Ureter (tissue), 1 donor: ENCODE data around the gene CTTN. TPM values are rescaled to one million over a fixed set of nuclear protein-coding genes. Genes with fewer than 3 reads are reported as not detected.

Experiments used
- DNase-seq: peaks from one replicate; pipeline ENCODE4 v3.0.0-alpha.2; 2020; ENCODE audit warnings: low spot score
- total RNA-seq: library from RNA; stranded (reverse); gene quantifications from one replicate; pipeline ENCODE4 v1.2.4, GENCODE V29; 2023
- donor health status: DM: yes; HTN: yes; CAD: no.

Gene CTTN
- total RNA-seq, 1 donor from 2014 or later, result 371 TPM

- DNase-seq, result no peak
Measured at GRCh38 chr11:70473873-70474690, 75.8 kb downstream of the CTTN start.

DNA sequence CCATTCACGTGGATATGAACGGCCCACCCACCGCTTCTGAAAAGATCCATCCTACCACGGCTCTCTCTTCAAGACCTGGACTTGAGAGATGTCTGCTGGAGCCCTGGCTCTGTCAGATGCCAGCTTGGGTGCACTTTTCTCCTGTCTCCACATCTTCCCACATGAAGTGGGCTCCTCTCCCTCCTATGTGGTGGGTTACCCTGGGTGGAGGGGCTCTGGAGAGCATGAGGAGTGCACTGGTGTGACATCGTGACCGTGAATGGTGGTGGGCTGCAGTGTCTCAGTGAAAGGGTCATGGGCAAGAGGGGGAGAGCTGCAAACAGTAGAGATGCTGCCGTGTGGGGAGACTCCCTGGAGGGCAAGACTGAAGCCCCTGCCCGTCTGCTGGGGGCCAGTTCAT, 76.4 kb downstream of the CTTN start:
- DNase-seq, result no peak

- no peak for DNase-seq
Measured at GRCh38 chr11:70476669-70477068, 78.3 kb downstream of the CTTN start.

- DNase-seq, result no peak
Measured at GRCh38 chr11:70477176-70477575, 78.8 kb downstream of the CTTN start.

- no peak for DNase-seq
Measured at GRCh38 chr11:70477609-70478008, 79.3 kb downstream of the CTTN start.

- no peak for DNase-seq
Measured at GRCh38 chr11:70478166-70478890, 80.0 kb downstream of the CTTN start.

DNA sequence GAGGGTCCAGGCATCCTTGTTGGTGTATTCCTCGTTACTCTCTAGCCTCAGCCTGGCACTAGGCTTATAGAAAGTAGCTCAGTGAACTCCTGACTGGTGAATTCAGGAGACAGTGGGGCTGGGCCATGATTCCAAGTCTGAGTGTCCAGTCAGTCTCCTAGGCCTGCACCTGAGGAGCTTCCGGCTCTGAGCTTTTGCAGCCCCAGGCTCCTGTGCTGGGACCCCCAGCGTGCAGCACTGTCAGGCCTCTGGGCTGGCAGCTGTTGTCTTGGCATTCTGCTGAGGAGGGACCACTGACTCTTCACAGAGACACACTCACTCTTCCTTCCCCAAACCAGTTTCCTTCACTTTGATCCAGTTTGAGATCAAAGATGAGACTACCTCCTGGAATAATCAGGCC, 82.4 kb downstream of the CTTN start:
- no peak for DNase-seq

- DNase-seq, result no peak
Measured at GRCh38 chr11:70481625-70482528, 83.5 kb downstream of the CTTN start.

DNA sequence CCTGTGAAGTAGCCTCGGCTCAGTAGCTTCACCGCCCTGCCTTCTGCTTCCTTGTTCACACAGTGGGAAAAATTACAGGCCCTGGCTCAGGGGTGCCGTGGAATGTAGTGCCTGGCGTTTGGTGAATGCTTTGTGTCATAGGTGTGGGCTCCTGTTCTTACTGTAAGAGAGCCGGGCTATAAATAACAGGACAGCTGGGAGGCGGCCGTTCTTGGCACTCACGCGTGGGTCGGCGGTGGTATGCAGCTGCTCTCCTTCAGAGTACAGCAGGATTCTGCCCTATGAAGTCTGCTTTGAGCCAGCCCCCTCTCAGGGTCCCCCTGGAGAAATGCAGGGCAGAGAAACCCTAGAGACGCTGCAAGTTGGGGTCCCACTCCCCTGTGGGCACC, 84.2 kb downstream of the CTTN start:
- no peak for DNase-seq

GRCh38 chr11:70483077-70483861, 84.9 kb downstream of the CTTN start:
- DNase-seq, result no peak

DNA sequence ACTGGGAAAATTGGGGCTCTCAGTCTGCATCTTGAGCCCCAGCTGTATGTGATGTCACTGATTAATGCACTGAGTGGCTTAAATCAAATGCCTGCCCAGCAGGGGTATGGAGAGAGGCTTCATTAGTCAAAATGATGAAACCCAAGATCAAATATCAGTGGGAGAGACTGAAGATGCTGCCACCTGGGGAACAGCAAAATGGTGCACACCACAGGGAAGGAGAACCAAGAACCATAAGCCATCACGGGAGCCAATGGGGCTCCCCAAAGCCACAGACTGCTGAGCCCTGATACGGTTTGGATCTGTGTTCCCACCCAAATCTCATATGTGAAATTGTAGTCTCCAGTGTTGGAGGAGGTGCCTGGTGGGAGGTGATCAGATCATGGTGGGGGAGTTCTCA, 85.6 kb downstream of the CTTN start:
- no peak for DNase-seq

- DNase-seq, result no peak
Measured at GRCh38 chr11:70485326-70486025, 87.1 kb downstream of the CTTN start.

DNA sequence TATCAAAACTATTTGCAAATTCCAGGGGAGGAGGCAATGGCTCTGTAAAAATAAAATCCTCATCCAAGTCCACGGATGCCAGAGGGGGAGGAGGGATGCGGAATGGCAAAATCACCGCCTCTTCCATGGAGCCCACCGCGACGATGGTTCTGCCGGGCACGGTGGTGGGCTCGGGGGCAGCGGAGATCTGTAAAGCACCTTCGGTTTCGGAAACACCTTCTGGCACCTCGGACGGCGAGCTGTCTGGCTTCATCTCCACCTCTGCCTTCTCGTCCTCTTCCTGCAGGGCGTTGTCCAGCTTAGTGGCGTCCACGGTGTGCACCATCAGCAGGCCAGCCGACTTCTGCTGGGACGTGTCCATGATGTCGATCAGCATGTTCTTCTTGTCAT, 87.7 kb downstream of the CTTN start:
- no peak for DNase-seq

Other genes with a start within 250 kb of the CTTN start
- gene FADD, start 195.2 kb upstream of the CTTN start, total RNA-seq, result 25.8 TPM
- gene PPFIA1, start 127.8 kb upstream of the CTTN start, total RNA-seq, result 65.2 TPM